K562 (cell line): ENCODE data around the gene TRIM47. TPM values are rescaled to one million over a fixed set of nuclear protein-coding genes. Genes with fewer than 3 reads are reported as not detected.

ENCODE experiments used
- MAX ChIP-seq: sonication (generic); formaldehyde crosslinking; IDR thresholded peaks from 2 replicates; pipeline ENCODE4 v1.9.0; 2022; ENCODE audit warnings: mild to moderate bottlenecking, missing genetic modification reagents
- MBD1 ChIP-seq: fragments of 250-450 bp; sonication (Bioruptor Pico); IDR thresholded peaks from 2 replicates; pipeline ENCODE4 v1.8.0; 2022; ENCODE audit warnings: inconsistent platforms
- MECOM ChIP-seq: fragments of 250-450 bp; sonication (Bioruptor Pico); IDR thresholded peaks from 2 replicates; pipeline ENCODE4 v1.8.0; 2022; ENCODE audit warnings: inconsistent platforms
- POLR2AphosphoS2 ChIP-seq: IDR thresholded peaks from 2 replicates; pipeline ENCODE4 v1.6.1; 2012; ENCODE audit warnings: low read length, improper control_type of control experiment
- RNF2 ChIP-seq: sonication (generic); IDR thresholded peaks from 2 replicates; pipeline ENCODE4 v1.6.1; 2016
- SMARCC2 ChIP-seq: fragments of 450-650 bp; IDR thresholded peaks from 2 replicates; pipeline ENCODE4 v1.6.1; 2017; ENCODE audit warnings: antibody characterized with exemption, moderate library complexity, mild to moderate bottlenecking, low read depth
- SP2 ChIP-seq: IDR thresholded peaks from 2 replicates; pipeline ENCODE4 v1.6.1; 2011; ENCODE audit warnings: mild to moderate bottlenecking, low read depth, low read length, moderate library complexity; ENCODE audit not compliant: poor library complexity, severe bottlenecking; ENCODE audit errors: extremely low read depth
- SUPT5H ChIP-seq: fragments of 450-650 bp; IDR thresholded peaks from 2 replicates; pipeline ENCODE4 v1.6.1; 2016
- USF2 ChIP-seq: sonication (generic); formaldehyde crosslinking; IDR thresholded peaks from 2 replicates; pipeline ENCODE4 v1.5.0; 2020; ENCODE audit warnings: missing genetic modification reagents
- YBX1 ChIP-seq: fragments of 450-650 bp; IDR thresholded peaks from 2 replicates; pipeline ENCODE4 v1.7.1; 2016; ENCODE audit warnings: mild to moderate bottlenecking
- ZNF311 ChIP-seq: fragments of 250-450 bp; sonication (Bioruptor Pico); IDR thresholded peaks from 2 replicates; pipeline ENCODE4 v1.4.0; 2020; ENCODE audit warnings: mild to moderate bottlenecking, moderate library complexity
- ZNF75A ChIP-seq: fragments of 450-650 bp; formaldehyde crosslinking; IDR thresholded peaks from 2 replicates; pipeline ENCODE4 v1.4.0; 2020; ENCODE audit warnings: mild to moderate bottlenecking
- ZZZ3 ChIP-seq: fragments of 450-650 bp; IDR thresholded peaks from 2 replicates; pipeline ENCODE4 v1.6.1; 2016; ENCODE audit warnings: antibody characterized with exemption, mild to moderate bottlenecking, moderate library complexity
- polyA plus RNA-seq, 8 experiments: library from polyadenylated mRNA; depleted of rRNA in 4 of 8; stranded (reverse) in 5 of 8; unstranded in 3 of 8; fragments of >200 nt; fragmentation: Nextera tagmentation in 2 of 8; fragmentation: Illumina TruSeq in 1 of 8; extraction: Ambion mirVana in 2 of 8; extraction: Trizol in 1 of 8; gene quantifications; 2 replicates each; pipeline versions ENCODE4 v1.2.1 to v1.2.3, GENCODE V29; 2011 to 2014; ENCODE audit warnings: inconsistent platforms in 1 of 8, missing spikeins in 1 of 8
- total RNA-seq, 7 experiments: library from RNA; depleted of rRNA in 6 of 7; stranded (reverse); fragments of >200 nt in 6 of 7; fragmentation: Illumina TruSeq in 2 of 7; extraction: Trizol in 2 of 7; gene quantifications; 2 replicates each; pipeline versions ENCODE4 v1.2.1 to v1.2.3, GENCODE V29; 2011 to 2021; ENCODE audit warnings: low replicate concordance in 1 of 7
- TF ChIP-seq, protein P1 (sequence below): sonication (generic); formaldehyde crosslinking; IDR thresholded peaks from 2 replicates; pipeline ENCODE4 v1.8.0; 2023; ENCODE audit warnings: mild to moderate bottlenecking, missing genetic modification reagents
- TF ChIP-seq, protein P2 (sequence below): fragments of 150-350 bp; conservative IDR thresholded peaks from 2 replicates; pipeline ENCODE4 v1.6.1; 2014; ENCODE audit warnings: low read length
- TF ChIP-seq, protein P3 (sequence below): fragments of 250-450 bp; sonication (Bioruptor Pico); IDR thresholded peaks from 2 replicates; pipeline ENCODE4 v1.5.0; 2021

TRIM47 gene
- total and polyA plus RNA-seq, 9 of the 15 experiments (the other 6 are each of a cell fraction or from before 2014, with no cell fraction given) = 0.56 to 6.1 (median 3.2) TPM

DNA sequence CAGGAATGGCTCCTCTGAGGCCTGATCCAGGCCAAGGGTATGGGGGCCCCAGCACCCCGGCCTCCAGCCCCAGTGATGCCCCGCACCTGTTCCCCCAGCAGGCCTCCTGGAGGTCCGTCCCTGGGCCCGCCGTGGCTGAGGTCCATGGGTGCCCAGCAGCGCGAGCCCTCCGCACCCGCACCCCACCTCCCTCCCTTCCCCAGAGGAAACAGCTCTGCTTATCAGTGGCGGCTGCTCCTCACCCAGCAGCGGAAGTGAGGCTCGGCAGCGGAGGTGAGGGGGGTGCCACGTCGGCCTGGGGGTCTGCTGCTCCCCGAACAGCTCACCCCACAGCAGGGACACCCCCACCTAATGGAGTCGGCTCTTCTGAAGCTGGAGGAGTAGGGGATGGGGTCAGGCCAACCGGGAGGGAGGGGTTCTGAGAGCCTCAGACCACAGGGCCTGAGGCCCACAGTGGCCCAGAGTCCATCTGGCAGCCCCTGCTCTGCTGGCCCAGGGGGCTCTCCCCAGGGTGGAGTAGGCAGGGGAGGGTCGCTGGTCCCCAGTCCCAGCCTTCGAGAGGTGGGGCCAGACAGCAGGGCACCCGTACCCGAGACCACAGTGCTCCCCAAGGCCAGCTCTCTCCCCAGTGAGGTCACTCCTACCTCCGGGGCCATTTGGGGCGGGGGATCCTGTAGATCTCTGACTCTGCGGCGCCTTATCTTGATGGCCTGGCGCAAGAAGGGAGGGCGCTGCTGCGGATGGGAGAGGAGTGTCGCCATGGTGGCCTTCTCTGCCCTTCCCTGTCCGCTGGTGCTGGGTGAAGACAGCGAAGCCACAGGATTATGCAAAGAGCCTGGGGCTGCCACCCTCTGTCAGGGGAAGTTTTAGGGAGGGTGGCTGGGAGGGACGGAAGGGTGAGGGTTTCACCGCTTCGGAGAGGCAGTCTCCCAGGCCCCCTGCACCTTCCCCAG, 34.5 kb downstream of the TRIM47 start, which contains the start of gene UNC13D (continued):
- TF ChIP-seq, protein P1, sequence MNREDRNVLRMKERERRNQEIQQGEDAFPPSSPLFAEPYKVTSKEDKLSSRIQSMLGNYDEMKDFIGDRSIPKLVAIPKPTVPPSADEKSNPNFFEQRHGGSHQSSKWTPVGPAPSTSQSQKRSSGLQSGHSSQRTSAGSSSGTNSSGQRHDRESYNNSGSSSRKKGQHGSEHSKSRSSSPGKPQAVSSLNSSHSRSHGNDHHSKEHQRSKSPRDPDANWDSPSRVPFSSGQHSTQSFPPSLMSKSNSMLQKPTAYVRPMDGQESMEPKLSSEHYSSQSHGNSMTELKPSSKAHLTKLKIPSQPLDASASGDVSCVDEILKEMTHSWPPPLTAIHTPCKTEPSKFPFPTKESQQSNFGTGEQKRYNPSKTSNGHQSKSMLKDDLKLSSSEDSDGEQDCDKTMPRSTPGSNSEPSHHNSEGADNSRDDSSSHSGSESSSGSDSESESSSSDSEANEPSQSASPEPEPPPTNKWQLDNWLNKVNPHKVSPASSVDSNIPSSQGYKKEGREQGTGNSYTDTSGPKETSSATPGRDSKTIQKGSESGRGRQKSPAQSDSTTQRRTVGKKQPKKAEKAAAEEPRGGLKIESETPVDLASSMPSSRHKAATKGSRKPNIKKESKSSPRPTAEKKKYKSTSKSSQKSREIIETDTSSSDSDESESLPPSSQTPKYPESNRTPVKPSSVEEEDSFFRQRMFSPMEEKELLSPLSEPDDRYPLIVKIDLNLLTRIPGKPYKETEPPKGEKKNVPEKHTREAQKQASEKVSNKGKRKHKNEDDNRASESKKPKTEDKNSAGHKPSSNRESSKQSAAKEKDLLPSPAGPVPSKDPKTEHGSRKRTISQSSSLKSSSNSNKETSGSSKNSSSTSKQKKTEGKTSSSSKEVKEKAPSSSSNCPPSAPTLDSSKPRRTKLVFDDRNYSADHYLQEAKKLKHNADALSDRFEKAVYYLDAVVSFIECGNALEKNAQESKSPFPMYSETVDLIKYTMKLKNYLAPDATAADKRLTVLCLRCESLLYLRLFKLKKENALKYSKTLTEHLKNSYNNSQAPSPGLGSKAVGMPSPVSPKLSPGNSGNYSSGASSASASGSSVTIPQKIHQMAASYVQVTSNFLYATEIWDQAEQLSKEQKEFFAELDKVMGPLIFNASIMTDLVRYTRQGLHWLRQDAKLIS = peak; percentile 78
- TF ChIP-seq MBD1 (CRISPR knock-in tag) (no peak), MAX (peak; percentile 45), ZNF75A (0 out of 2 replicates have a peak, but pooled peaks have one; percentile 32), SMARCC2 (peak; percentile 41; the same call in 1 of the 2 replicates), MECOM (CRISPR knock-in tag) (no peak; the same call in 1 of the 2 replicates), SP2 (no peak), USF2 (CRISPR knock-in tag) (no peak), ZNF311 (CRISPR knock-in tag) (0 out of 2 replicates have a peak, but pooled peaks have one; percentile 41), ZZZ3 (no peak), RNF2 (peak; percentile 63; the same call in 1 of the 2 replicates), POLR2AphosphoS2 (peak; percentile 49; the same call in 1 of the 2 replicates), SUPT5H (peak; percentile 75), YBX1 (no peak)
- TF ChIP-seq, protein P2, sequence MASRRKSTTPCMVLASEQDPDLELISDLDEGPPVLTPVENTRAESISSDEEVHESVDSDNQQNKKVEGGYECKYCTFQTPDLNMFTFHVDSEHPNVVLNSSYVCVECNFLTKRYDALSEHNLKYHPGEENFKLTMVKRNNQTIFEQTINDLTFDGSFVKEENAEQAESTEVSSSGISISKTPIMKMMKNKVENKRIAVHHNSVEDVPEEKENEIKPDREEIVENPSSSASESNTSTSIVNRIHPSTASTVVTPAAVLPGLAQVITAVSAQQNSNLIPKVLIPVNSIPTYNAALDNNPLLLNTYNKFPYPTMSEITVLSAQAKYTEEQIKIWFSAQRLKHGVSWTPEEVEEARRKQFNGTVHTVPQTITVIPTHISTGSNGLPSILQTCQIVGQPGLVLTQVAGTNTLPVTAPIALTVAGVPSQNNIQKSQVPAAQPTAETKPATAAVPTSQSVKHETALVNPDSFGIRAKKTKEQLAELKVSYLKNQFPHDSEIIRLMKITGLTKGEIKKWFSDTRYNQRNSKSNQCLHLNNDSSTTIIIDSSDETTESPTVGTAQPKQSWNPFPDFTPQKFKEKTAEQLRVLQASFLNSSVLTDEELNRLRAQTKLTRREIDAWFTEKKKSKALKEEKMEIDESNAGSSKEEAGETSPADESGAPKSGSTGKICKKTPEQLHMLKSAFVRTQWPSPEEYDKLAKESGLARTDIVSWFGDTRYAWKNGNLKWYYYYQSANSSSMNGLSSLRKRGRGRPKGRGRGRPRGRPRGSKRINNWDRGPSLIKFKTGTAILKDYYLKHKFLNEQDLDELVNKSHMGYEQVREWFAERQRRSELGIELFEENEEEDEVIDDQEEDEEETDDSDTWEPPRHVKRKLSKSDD = no peak
- TF ChIP-seq, protein P3, sequence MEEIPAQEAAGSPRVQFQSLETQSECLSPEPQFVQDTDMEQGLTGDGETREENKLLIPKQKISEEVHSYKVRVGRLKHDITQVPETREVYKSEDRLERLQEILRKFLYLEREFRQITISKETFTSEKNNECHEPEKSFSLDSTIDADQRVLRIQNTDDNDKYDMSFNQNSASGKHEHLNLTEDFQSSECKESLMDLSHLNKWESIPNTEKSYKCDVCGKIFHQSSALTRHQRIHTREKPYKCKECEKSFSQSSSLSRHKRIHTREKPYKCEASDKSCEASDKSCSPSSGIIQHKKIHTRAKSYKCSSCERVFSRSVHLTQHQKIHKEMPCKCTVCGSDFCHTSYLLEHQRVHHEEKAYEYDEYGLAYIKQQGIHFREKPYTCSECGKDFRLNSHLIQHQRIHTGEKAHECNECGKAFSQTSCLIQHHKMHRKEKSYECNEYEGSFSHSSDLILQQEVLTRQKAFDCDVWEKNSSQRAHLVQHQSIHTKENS (CRISPR knock-in tag) = no peak
